Activated CD4-positive, alpha-beta T cell treated with anti-CD3 and anti-CD28 coated beads, Interleukin-10, Interleukin-2, amounts not matched to agents 100 ng/mL and 50 ng/mL, durations not matched to agents 16 hours and 8 hours (primary cell): ENCODE data around the gene LDLRAD4.

Source experiments
- DNase-seq: peaks from one replicate; pipeline ENCODE4 v3.0.0-alpha.2; 2020

Gene LDLRAD4

GRCh38 chr18:13232086-13232917, 13.7 kb downstream of the LDLRAD4 start:
- no peak for DNase-seq

GRCh38 chr18:13232971-13233786, 14.6 kb downstream of the LDLRAD4 start:
- DNase-seq, result no peak

- DNase-seq, result no peak
Observed at GRCh38 chr18:13233787-13234783, 15.5 kb downstream of the LDLRAD4 start.

- no peak for DNase-seq
Observed at GRCh38 chr18:13235421-13235831, 16.9 kb downstream of the LDLRAD4 start.

GRCh38 chr18:13235981-13236380, 17.4 kb downstream of the LDLRAD4 start:
- DNase-seq, result no peak

GRCh38 chr18:13236411-13236810, 17.9 kb downstream of the LDLRAD4 start:
- no peak for DNase-seq

- no peak for DNase-seq
Observed at GRCh38 chr18:13237073-13237472, 18.5 kb downstream of the LDLRAD4 start.

GRCh38 chr18:13237641-13238040, 19.1 kb downstream of the LDLRAD4 start:
- no peak for DNase-seq

GRCh38 chr18:13239171-13239956, 20.8 kb downstream of the LDLRAD4 start:
- no peak for DNase-seq

- DNase-seq, result no peak
Observed at GRCh38 chr18:13240060-13240725, 21.6 kb downstream of the LDLRAD4 start.

GRCh38 chr18:13241083-13241892, 22.7 kb downstream of the LDLRAD4 start:
- no peak for DNase-seq

- DNase-seq, result no peak
Observed at GRCh38 chr18:13241893-13242175, 23.3 kb downstream of the LDLRAD4 start.

- no peak for DNase-seq
Observed at GRCh38 chr18:13242797-13243196, 24.2 kb downstream of the LDLRAD4 start.

GRCh38 chr18:13243363-13243762, 24.8 kb downstream of the LDLRAD4 start:
- DNase-seq, result no peak

- DNase-seq, result no peak
Observed at GRCh38 chr18:13244135-13244534, 25.6 kb downstream of the LDLRAD4 start.

- DNase-seq, result no peak
Observed at GRCh38 chr18:13245481-13246000, 27.0 kb downstream of the LDLRAD4 start.

GRCh38 chr18:13246121-13246520, 27.6 kb downstream of the LDLRAD4 start:
- DNase-seq, result no peak

- no peak for DNase-seq
Observed at GRCh38 chr18:13246591-13246990, 28.0 kb downstream of the LDLRAD4 start.

- DNase-seq, result no peak
Observed at GRCh38 chr18:13247506-13247905, 28.9 kb downstream of the LDLRAD4 start.

- DNase-seq, result no peak
Observed at GRCh38 chr18:13252686-13253410, 34.3 kb downstream of the LDLRAD4 start.
